ENCODE measurements around the gene AURKA.
"Not testable (repeated sequence)": the region's sequence is repeated elsewhere in the genome, so short reads cannot be mapped to it uniquely, and the experiment has no call there.

The AURKA gene

DNA sequence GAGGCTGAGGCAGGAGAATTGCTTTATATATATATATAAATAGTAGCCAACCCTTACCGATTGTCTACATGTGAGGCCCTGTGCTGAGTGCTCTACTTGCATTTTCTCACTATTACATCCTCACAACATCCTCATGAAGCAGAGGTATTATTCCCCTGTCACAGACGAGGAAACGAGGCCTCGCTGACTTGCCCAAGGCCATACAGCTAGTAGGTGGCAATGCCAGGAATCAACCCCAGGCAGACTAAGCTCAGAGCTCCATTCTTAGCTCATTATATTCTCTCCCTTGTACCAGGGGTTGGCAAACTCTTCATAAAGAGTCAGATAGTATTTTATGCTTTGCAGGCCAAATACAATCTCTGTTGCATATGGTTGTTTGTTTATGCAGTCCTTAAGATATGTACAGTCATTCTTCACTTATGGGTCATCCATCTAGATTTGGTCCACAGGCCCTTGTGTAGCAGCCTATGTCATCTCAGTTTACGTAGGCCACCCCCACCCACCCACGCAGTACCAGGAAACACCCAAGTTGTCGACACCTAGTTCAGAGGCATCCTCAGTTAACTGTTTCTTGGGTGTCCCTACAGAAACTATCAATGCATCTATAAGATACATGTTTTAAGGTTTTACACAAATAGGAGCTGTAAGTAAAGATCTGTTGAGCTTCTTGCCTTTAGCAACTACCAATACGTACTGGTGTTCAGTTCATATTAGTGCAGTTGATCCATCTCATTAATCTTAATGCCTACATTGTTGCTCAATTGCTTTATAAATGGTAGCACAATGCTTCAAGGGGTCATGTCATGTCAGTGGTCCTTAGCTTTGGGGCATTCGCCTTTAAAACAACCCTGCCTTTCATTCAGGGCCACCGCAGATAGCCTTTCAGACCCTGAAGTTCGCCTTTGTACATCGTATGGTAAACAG is 23.1 kb upstream of the AURKA start:
- Histone ChIP-seq H3K27me3 (ENCODE audit: low read depth) (no peaks in the 10 kb centered on the region), H3K4me3 (no peak overlapping the region), H3K36me3 (replicated peaks) (peaks cover 4% of the 10 kb centered on the region; the same call in 1 of the 2 replicates), H3K4me1 (no peaks in the 10 kb centered on the region), H3K9me3 (no peaks in the 10 kb centered on the region)
- no peak for DNase-seq (ENCODE audit: low spot score in 2 of 2)
- in situ Hi-C loops (cut with MboI; ENCODE audit: low sequenced_read_pairs) = no loop called here

DNA sequence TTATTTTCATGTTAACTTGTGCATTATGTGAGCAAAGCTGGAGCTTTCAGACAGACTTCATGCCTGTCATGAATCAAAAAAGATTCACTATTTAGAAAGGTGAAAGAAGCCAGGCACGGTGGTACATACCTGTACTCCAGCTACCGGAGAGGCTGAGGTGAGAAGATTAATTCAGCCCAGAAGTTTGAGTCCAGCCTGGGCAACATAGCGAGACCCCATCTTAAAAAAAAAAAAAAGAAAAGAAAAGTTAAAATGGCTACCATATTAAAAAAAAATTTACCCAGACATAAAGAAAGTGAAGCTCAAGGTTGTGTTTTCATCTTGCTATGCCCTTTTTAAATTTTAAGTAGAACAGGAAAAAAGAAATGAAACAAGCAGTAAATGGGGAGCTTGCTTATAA is 20.9 kb upstream of the AURKA start:
- Histone ChIP-seq H3K4me1 (peaks cover 4% of the 10 kb centered on the region; the same call in 1 of the 2 replicates), H3K9me3 (no peaks in the 10 kb centered on the region), H3K4me3 (no peak overlapping the region), H3K27me3 (ENCODE audit: low read depth) (no peaks in the 10 kb centered on the region), H3K36me3 (replicated peaks) (peaks cover 17% of the 10 kb centered on the region)
- in situ Hi-C loops (cut with MboI; ENCODE audit: low sequenced_read_pairs) = no loop called here
- no peak for DNase-seq (ENCODE audit: low spot score in 2 of 2)

GRCh38 chr20:56412473-56412790 is 20.4 kb upstream of the AURKA start:
- no peak overlapping the region for H3K4me3 ChIP-seq
- DNase-seq (ENCODE audit: low spot score in 2 of 2) = no peak
- H3K27me3 ChIP-seq (ENCODE audit: low read depth) = no peaks in the 10 kb centered on the region
- H3K36me3 ChIP-seq (replicated peaks) = peaks cover 22% of the 10 kb centered on the region
- no peaks in the 10 kb centered on the region for H3K9me3 ChIP-seq
- in situ Hi-C loops (cut with MboI; ENCODE audit: low sequenced_read_pairs) = no loop called here
- peaks cover 4% of the 10 kb centered on the region; the same call in 1 of the 2 replicates for H3K4me1 ChIP-seq

DNA sequence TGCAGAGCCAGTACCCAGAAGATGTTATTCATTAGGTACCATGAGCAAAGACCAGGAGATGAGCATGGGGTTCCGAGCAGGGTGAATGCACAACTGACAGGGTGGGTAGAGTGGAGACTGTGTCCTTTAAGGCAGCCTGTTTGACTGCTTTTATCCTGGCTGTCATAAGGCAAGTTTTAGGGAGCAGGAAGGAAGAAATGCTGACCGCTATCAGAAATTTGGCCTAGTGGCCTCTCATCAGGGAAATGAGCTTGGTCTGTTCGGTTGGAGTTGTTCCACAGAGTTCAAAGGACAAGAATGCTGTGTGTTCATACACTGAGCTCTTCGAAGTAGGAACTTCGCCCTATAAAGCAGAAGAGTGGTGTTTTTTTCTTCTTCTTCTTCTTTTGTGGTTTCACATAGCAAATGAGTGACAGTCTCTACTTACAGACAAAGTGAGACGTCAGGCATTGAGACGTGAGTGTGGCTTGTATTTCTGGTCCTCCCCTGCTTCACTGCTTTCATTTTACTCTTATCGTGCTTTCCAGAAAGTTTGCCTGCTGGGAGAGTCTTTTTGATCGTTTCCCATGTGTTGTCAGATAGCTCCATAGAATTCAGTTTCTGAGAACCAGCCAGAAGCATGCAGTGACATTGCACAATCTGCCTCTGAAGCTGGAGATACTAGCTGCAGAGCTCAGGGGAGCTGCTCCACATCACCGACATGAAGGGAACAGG is 19.9 kb upstream of the AURKA start, which contains the start of gene CASS4:
TSS of gene CASS4 (plus strand) at position 502 of the 714 bp plus-strand sequence. CDS start at position 701, 199 bp downstream.
- DNase-seq (ENCODE audit: low spot score in 2 of 2) = no peak
- no peak within 1 kb of the TSS for H3K4me3 ChIP-seq
- in situ Hi-C loops (cut with MboI; ENCODE audit: low sequenced_read_pairs) = no loop called here
- H3K36me3 ChIP-seq (replicated peaks) = peaks cover 27% of the 10 kb centered on the region
- H3K4me1 ChIP-seq = peaks cover 4% of the 10 kb centered on the region; the same call in 1 of the 2 replicates
- no peaks in the 10 kb centered on the region for H3K27me3 ChIP-seq (ENCODE audit: low read depth)
- H3K9me3 ChIP-seq = no peaks in the 10 kb centered on the region

DNA sequence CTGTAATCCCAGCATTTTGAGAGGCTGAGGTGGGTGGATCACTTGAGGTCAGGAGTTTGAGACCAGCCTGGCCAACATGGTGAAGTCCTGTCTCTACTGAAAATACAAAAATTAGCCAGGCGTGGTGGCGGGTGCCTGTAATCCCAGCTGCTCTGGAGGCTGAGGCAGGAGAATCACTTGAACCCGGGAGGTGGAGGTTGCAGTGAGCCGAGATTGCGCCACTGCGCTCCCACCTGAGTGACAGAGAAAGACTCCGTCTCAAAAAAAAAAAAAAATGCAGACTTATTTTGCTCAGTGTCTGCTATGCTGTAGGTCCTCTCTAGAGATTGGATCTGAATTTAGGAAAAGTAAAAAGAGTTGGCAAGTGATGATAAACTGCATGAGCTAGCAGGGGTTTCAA is 19.3 kb upstream of the AURKA start:
- in situ Hi-C loops (cut with MboI; ENCODE audit: low sequenced_read_pairs); H3K9me3 ChIP-seq; H3K27me3 ChIP-seq (ENCODE audit: low read depth); DNase-seq (ENCODE audit: low spot score in 2 of 2); H3K4me3 ChIP-seq; H3K4me1 ChIP-seq: not testable (repeated sequence)
- peaks cover 33% of the 10 kb centered on the region for H3K36me3 ChIP-seq (replicated peaks)

GRCh38 chr20:56409956-56410355 is 17.9 kb upstream of the AURKA start:
- Histone ChIP-seq H3K4me3 (no peak overlapping the region), H3K9me3 (no peaks in the 10 kb centered on the region), H3K36me3 (replicated peaks) (peaks cover 46% of the 10 kb centered on the region), H3K27me3 (ENCODE audit: low read depth) (no peaks in the 10 kb centered on the region), H3K4me1 (peaks cover 4% of the 10 kb centered on the region; the same call in 1 of the 2 replicates)
- in situ Hi-C loops (cut with MboI; ENCODE audit: low sequenced_read_pairs) = no loop called here
- DNase-seq (ENCODE audit: low spot score in 2 of 2) = no peak

DNA sequence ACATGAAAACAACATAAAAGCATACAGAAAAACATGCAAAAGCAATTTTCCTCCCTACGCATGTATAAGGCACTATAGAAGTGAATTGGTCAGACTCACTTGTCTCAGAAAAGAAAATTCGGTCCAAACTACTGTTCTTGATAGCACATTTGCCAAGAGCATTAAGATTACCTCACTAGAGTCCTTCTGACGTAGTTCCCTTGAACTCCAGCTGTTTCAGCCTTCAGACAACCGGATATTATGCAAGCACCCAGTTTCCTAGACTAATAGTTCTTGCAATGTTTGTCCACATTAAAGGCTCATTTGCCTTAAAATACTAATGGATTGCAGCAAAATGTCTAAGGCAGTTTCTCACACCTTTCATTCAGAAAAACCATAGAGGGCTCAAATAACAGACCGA is 17.5 kb upstream of the AURKA start:
- no peaks in the 10 kb centered on the region for H3K27me3 ChIP-seq (ENCODE audit: low read depth)
- no peak for DNase-seq (ENCODE audit: low spot score in 2 of 2)
- in situ Hi-C loops (cut with MboI; ENCODE audit: low sequenced_read_pairs) = no loop called here
- H3K4me1 ChIP-seq = peaks cover 4% of the 10 kb centered on the region; the same call in 1 of the 2 replicates
- no peak overlapping the region for H3K4me3 ChIP-seq
- no peaks in the 10 kb centered on the region for H3K9me3 ChIP-seq
- peaks cover 49% of the 10 kb centered on the region for H3K36me3 ChIP-seq (replicated peaks)

DNA sequence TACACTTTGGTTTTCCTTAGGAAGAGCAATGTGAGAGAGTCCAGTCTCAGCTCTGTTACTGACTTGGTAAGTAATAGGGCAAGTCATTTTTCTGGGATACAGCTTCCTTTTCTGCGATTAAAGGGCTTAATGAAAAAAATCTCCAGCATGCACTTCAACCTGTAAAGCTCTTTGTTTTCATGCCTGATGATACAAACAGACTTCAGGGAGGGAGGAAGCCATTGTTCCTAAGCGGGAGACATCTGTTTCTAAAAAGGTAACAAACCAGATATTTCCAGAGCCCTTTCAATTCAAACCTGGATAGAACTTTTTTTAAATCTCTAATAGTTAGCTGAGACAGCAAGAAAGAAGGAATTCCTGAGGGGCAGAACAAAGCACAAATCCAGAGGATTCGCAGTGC is 14.9 kb upstream of the AURKA start:
- no peak overlapping the region for H3K4me3 ChIP-seq
- DNase-seq (ENCODE audit: low spot score in 2 of 2) = no peak
- H3K36me3 ChIP-seq (replicated peaks) = peaks cover 66% of the 10 kb centered on the region
- no peaks in the 10 kb centered on the region for H3K9me3 ChIP-seq
- no peaks in the 10 kb centered on the region for H3K27me3 ChIP-seq (ENCODE audit: low read depth)
- in situ Hi-C loops (cut with MboI; ENCODE audit: low sequenced_read_pairs) = no loop called here
- H3K4me1 ChIP-seq = peaks cover 4% of the 10 kb centered on the region; the same call in 1 of the 2 replicates

GRCh38 chr20:56405356-56405755 is 13.3 kb upstream of the AURKA start:
- in situ Hi-C loops (cut with MboI; ENCODE audit: low sequenced_read_pairs); H3K9me3 ChIP-seq; H3K4me1 ChIP-seq; DNase-seq (ENCODE audit: low spot score in 2 of 2); H3K4me3 ChIP-seq; H3K27me3 ChIP-seq (ENCODE audit: low read depth): not testable (repeated sequence)
- peaks cover 81% of the 10 kb centered on the region for H3K36me3 ChIP-seq (replicated peaks)

DNA sequence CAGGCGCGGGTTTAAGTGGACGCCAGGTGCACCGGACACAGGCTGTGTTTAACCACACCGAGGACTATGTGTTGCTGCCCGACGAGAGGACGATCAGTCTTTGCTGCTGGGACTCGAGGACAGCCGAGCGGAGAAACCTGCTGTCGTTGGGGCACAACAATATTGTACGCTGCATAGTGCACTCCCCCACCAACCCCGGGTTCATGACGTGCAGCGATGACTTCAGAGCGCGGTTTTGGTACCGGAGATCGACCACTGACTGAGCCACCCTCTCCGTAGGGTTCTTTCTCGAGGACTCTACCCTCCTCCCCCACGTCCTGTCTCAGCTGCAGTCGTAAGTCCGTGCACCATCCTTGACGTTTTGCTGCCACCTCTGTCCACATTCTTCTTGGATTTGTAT is 11.4 kb upstream of the AURKA start:
- H3K9me3 ChIP-seq = no peaks in the 10 kb centered on the region
- H3K27me3 ChIP-seq (ENCODE audit: low read depth) = no peaks in the 10 kb centered on the region
- no peak for DNase-seq (ENCODE audit: low spot score in 2 of 2)
- H3K36me3 ChIP-seq (replicated peaks) = peaks cover 87% of the 10 kb centered on the region
- no peak overlapping the region for H3K4me3 ChIP-seq
- no peaks in the 10 kb centered on the region for H3K4me1 ChIP-seq
- in situ Hi-C loops (cut with MboI; ENCODE audit: low sequenced_read_pairs) = no loop called here

DNA sequence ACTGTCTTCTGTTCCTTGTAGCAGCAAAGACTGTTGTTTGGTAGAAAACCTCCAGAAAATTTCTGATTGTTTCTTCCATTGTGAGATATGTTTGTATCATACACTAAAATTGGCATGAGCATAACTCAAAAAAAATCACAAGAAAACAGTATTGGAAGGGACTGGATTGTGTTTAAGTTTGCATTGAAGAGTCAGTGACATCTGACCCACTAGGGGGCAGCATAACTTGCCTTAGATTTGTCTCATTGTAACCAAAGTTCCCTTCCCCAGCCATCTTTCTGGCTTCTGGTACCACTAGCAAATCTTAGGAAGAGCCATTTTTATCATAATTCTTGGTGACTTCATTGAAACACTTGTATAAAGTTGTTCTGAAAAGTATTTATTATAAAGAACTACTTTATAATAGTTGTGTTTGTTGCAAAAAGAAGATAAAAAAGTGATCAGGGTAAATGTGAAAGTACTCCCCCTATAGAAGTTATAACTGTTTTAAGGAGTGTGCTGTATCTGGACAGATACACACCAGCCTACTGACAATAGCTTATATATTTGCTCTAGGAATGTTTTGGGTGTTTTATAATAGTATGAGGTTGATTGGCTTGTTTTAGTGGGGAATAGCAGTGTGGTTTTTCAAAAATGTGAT is 8.1 kb upstream of the AURKA start:
- in situ Hi-C loops (cut with MboI; ENCODE audit: low sequenced_read_pairs) = no loop called here
- Histone ChIP-seq H3K4me1 (no peaks in the 10 kb centered on the region), H3K36me3 (replicated peaks) (peaks cover 89% of the 10 kb centered on the region), H3K4me3 (no peak overlapping the region), H3K9me3 (no peaks in the 10 kb centered on the region), H3K27me3 (ENCODE audit: low read depth) (no peaks in the 10 kb centered on the region)
- DNase-seq (ENCODE audit: low spot score in 2 of 2) = peak; percentile 42 to 74

- H3K9me3 ChIP-seq = no peaks in the 10 kb centered on the region
- H3K4me1 ChIP-seq = peaks cover 7% of the 10 kb centered on the region; the same call in 1 of the 2 replicates
- H3K36me3 ChIP-seq (replicated peaks) = peaks cover 57% of the 10 kb centered on the region
- no peak overlapping the region for H3K4me3 ChIP-seq
- in situ Hi-C loops (cut with MboI; ENCODE audit: low sequenced_read_pairs) = loop anchor here (10.0 to 25.0 kb wide), 2 partner anchors 190 to 992 kb away; partner anchors contain the start of gene RBM38
- DNase-seq (ENCODE audit: low spot score in 2 of 2) = no peak
- H3K27me3 ChIP-seq (ENCODE audit: low read depth) = no peaks in the 10 kb centered on the region
Observed at GRCh38 chr20:56395166-56395565, 3.2 kb upstream of the AURKA start.

DNA sequence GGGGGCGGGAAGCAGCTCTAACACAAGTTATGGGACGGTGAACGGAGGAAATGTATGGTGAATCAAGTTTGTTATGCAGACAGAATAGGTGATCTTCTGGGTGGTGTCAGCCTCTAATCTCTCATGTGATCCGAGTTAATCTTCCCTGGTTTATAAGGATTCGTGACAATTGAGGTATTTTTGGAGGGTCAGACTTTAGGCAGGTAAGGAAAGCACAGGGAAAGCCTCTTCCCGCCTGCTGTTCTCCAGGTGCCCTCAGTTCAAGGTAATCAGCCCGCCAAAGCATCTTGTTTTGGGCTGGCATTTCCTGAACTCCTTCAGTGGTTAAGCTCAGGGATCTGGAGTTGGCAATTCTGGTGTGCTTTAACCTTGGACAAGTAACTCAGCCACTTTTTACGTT is 1.6 kb upstream of the AURKA start:
- H3K36me3 ChIP-seq (replicated peaks) = peaks cover 56% of the 10 kb centered on the region
- peak overlapping the region; percentile 84 for H3K4me3 ChIP-seq

More for the DNA sequence above, 1.6 kb upstream of the AURKA start:
- in situ Hi-C loops (cut with MboI; ENCODE audit: low sequenced_read_pairs) = loop anchor here (10.0 to 25.0 kb wide), 2 partner anchors 191 to 994 kb away; partner anchors contain the start of gene RBM38
- no peaks in the 10 kb centered on the region for H3K9me3 ChIP-seq
- H3K27me3 ChIP-seq (ENCODE audit: low read depth) = no peaks in the 10 kb centered on the region
- H3K4me1 ChIP-seq = peaks cover 7% of the 10 kb centered on the region; the same call in 1 of the 2 replicates
- DNase-seq (ENCODE audit: low spot score in 2 of 2) = no peak

All from HAP-1 (cell line).